Osteocyte (in vitro differentiated cells): ENCODE measurements around the gene DHRS4L2. TPM values are rescaled to one million over a fixed set of nuclear protein-coding genes. Genes with fewer than 3 reads are reported as not detected.
"Not testable (repeated sequence)": the region's sequence is repeated elsewhere in the genome, so short reads cannot be mapped to it uniquely, and the experiment has no call there.

Source experiments
- DNase-seq: peaks from one replicate; pipeline ENCODE4 v3.0.0; 2021; ENCODE audit warnings: mixed read lengths; ENCODE audit not compliant: unreplicated experiment; ENCODE audit errors: extremely low spot score
- H3K27ac Mint-ChIP-seq: one replicate; pipeline ENCODE4 v1.8.0; 2021; ENCODE audit warnings: mild to moderate bottlenecking, mixed read lengths; ENCODE audit not compliant: unreplicated experiment
- H3K27me3 Mint-ChIP-seq: one replicate; pipeline ENCODE4 v1.8.0; 2021; ENCODE audit warnings: mixed read lengths; ENCODE audit not compliant: unreplicated experiment
- H3K36me3 Mint-ChIP-seq: one replicate; pipeline ENCODE4 v1.8.0; 2021; ENCODE audit warnings: mixed read lengths; ENCODE audit not compliant: unreplicated experiment
- H3K4me1 Mint-ChIP-seq: one replicate; pipeline ENCODE4 v1.8.0; 2021; ENCODE audit warnings: mixed read lengths; ENCODE audit not compliant: unreplicated experiment
- H3K4me3 Mint-ChIP-seq: one replicate; pipeline ENCODE4 v1.8.0; 2021; ENCODE audit warnings: mild to moderate bottlenecking, moderate library complexity, mixed read lengths; ENCODE audit not compliant: unreplicated experiment
- H3K9me3 Mint-ChIP-seq: one replicate; pipeline ENCODE4 v1.8.0; 2021; ENCODE audit warnings: mixed read lengths; ENCODE audit not compliant: unreplicated experiment
- total RNA-seq: library from RNA; stranded (reverse); gene quantifications from 2 replicates; pipeline ENCODE4 v1.2.1, GENCODE V29; 2021
- TF ChIP-seq, protein P1 (sequence below): fragments of 200-600 bp; sonication (generic); IDR thresholded peaks from 2 replicates; pipeline ENCODE4 v1.5.0; 2021; ENCODE audit warnings: antibody characterized with exemption, mild to moderate bottlenecking, moderate library complexity

Gene DHRS4L2
- total RNA-seq, 1 donor from 2014 or later: 17.1 TPM

DNA sequence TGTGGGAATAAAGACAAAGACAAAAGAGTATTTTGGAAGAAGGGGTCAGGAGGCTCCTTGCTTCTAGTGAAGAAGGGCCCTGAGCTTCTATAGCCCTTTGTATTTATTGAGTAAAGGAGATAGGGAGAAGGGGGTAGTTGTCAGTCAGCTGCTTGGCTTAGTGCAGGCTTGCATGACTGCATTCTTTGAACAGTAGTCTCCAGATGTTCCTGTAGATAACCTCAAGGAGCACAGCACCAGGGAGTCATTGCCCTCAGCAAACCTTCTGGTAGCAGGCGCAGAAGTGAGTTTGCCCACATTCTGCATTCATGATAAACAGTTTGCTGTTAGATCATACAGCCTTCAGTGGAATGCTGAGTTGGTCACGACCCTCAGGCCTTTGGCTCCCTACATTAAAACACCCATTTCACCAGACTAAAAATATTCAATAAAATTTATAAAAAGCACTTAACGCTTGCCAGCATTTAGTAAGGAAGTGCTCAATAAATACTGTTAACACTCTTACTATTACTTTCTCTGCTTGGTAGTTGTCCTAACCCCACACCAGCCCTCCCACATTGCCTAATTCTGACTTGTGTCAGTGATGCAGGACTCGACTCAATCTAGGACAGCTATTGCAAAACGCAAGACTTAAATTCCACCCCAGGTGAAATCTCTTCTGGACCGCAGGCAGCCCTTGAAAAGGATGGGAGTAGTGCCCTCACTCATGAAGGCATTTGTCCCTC, 38.2 kb upstream of the DHRS4L2 start:
- no peak for DNase-seq
- Mint-ChIP-seq H3K4me1 (peaks cover 21% of the 10 kb centered on the region), H3K9me3 (peaks cover 18% of the 10 kb centered on the region), H3K27ac (no peak overlapping the region), H3K4me3 (no peak overlapping the region), H3K36me3 (peaks cover 11% of the 10 kb centered on the region), H3K27me3 (no peaks in the 10 kb centered on the region)
- TF ChIP-seq, protein P1, sequence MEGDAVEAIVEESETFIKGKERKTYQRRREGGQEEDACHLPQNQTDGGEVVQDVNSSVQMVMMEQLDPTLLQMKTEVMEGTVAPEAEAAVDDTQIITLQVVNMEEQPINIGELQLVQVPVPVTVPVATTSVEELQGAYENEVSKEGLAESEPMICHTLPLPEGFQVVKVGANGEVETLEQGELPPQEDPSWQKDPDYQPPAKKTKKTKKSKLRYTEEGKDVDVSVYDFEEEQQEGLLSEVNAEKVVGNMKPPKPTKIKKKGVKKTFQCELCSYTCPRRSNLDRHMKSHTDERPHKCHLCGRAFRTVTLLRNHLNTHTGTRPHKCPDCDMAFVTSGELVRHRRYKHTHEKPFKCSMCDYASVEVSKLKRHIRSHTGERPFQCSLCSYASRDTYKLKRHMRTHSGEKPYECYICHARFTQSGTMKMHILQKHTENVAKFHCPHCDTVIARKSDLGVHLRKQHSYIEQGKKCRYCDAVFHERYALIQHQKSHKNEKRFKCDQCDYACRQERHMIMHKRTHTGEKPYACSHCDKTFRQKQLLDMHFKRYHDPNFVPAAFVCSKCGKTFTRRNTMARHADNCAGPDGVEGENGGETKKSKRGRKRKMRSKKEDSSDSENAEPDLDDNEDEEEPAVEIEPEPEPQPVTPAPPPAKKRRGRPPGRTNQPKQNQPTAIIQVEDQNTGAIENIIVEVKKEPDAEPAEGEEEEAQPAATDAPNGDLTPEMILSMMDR: no peak

DNA sequence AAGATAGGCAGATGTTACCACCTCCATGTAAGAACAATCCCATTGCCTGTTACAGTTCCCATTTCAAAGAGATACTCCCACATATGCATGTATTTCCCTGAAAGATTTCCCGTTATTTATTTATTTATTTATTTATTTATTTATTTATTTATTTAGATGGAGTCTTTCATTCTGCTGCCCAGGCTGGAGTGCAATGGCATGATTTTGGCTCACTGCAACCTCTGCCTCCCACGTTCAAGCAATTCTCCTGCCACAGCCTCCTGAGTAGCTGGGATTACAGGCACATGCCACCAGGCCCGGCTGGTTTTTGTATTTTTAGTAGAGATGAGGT, 37.6 kb upstream of the DHRS4L2 start:
- Mint-ChIP-seq H3K36me3 (peaks cover 12% of the 10 kb centered on the region), H3K4me1 (peaks cover 21% of the 10 kb centered on the region), H3K9me3 (peaks cover 18% of the 10 kb centered on the region)
- not testable (repeated sequence) for H3K27ac Mint-ChIP-seq, H3K4me3 Mint-ChIP-seq, DNase-seq, H3K27me3 Mint-ChIP-seq

DNA sequence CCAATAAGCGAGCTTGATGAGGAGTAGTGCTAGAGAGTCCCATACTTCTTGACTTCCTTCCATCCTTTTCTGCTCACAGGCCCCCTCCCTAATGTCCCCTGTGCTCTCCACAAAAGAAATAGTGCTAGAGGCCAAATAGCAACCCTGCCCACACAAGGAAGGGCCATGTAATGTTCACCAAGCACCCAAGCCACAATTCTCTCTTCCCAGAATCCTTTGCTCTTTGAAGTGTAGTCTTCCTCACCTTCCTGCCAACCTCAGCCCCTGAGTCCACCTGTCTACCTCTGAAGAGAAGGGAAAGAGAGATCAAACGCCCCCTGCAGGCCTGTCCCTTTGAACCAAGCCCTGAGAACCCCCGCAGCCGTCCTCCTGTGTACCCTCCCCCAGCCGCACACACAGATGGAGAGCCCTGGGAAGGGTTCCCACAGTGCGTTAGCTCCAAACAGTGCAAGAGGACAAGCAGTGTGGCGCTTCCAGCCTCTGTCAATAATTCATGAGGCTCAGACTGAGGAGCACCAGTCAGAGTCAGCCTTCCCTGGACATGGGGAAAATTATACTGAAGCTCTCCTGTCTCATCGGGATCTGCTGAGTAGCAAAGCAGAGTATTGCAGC, 37.0 kb upstream of the DHRS4L2 start:
- H3K4me3 Mint-ChIP-seq: peak overlapping the region; percentile 9
- peaks cover 21% of the 10 kb centered on the region for H3K4me1 Mint-ChIP-seq
- H3K36me3 Mint-ChIP-seq: peaks cover 12% of the 10 kb centered on the region
- no peaks in the 10 kb centered on the region for H3K27me3 Mint-ChIP-seq
- H3K27ac Mint-ChIP-seq: no peak overlapping the region
- peaks cover 18% of the 10 kb centered on the region for H3K9me3 Mint-ChIP-seq
- no peak for DNase-seq
- TF ChIP-seq, protein P1: no peak

DNA sequence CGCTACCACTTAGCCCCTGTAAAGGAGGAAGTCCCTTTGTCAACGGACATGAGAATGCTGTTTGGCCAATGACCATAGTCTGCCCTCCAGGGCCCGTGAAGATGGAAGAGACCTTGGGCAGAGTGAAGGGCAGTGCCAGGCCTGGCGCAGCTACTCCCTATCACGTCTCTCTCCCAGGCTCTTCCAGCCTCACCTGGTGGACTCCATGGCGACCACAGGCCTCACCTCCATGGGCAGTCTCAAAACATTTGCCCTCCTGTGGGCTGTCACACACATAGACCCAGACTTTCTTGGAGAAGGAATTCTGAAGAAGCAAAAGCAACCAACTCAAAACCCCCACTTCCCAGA, 35.6 kb upstream of the DHRS4L2 start:
- not testable (repeated sequence) for H3K27ac Mint-ChIP-seq, DNase-seq, H3K27me3 Mint-ChIP-seq
- peaks cover 13% of the 10 kb centered on the region for H3K9me3 Mint-ChIP-seq
- peaks cover 21% of the 10 kb centered on the region for H3K4me1 Mint-ChIP-seq
- peaks cover 15% of the 10 kb centered on the region for H3K36me3 Mint-ChIP-seq
- peak overlapping the region; percentile 100 for H3K4me3 Mint-ChIP-seq

DNA sequence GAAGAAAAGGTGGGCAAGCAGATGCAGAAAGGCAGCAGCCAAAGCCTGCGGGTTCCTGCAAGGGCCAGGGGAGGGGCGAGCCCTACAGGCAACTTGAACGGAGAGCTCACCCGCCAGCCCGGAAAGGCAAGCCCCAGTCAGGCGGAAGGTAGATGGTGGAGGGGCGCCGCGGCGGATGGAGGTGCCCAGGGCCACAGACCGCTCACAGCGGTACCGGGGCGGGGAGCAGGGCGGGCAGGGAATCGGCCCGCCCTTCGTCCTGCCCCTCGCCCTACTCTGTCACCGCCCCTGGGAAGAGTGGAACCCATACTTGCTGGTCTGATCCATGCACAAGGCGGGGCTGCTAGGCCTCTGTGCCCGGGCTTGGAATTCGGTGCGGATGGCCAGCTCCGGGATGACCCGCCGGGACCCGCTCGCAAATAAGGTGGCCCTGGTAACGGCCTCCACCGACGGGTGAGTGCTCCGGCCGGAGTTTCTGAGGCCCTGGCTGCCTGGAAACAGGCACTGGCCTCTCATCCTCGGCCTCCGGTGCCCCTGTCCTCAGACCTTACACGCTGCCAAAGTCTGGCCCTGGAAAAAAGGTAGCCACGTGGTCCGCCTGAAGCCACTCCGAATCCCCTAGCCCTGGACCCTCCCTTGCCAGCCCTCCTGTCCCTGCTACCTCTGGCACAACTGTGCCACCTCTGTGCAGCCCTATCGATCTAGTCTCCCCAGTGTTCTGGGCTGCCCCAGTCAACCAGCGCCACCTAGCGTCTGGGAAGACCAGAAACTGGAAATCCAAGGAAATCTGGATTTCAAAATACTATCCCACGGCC, 35.1 kb upstream of the DHRS4L2 start, which contains the start of gene DHRS4:
Gene DHRS4, plus strand, starts transcription at position 307 of the 815 bp plus-strand sequence. Its CDS starts 19 bp downstream, at position 326.
- peak within 1 kb of the TSS; percentile 97 for H3K27ac Mint-ChIP-seq
- peaks cover 10% of the 10 kb centered on the region for H3K9me3 Mint-ChIP-seq
- peak; percentile 93 for DNase-seq
- H3K4me1 Mint-ChIP-seq: peaks cover 21% of the 10 kb centered on the region
- H3K4me3 Mint-ChIP-seq: peak within 1 kb of the TSS; percentile 100
- peaks cover 11% of the 10 kb centered on the region for H3K36me3 Mint-ChIP-seq
- TF ChIP-seq, protein P1: peak; percentile 96
- no peaks in the 10 kb centered on the region for H3K27me3 Mint-ChIP-seq

DNA sequence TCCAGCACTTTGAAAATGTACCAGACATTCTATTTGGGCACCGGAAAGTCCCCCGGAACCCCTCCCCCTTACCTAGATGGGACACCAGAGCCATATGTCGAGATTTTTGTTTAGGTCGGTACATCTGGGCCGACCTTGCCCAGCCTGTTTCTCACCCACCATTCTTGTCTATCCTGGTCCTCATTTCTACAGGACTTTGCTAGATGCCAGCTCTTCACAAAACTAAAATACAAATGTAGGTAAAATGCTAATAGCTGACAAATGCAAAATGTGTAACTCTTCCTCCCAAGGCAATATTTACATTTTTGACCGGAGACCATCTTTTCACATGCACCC, 34.5 kb upstream of the DHRS4L2 start:
- H3K4me3 Mint-ChIP-seq: peak overlapping the region; percentile 100
- peak overlapping the region; percentile 97 for H3K27ac Mint-ChIP-seq
- H3K36me3 Mint-ChIP-seq: peaks cover 13% of the 10 kb centered on the region
- peaks cover 21% of the 10 kb centered on the region for H3K4me1 Mint-ChIP-seq
- H3K9me3 Mint-ChIP-seq: peaks cover 10% of the 10 kb centered on the region
- not testable (repeated sequence) for H3K27me3 Mint-ChIP-seq, DNase-seq

DNA sequence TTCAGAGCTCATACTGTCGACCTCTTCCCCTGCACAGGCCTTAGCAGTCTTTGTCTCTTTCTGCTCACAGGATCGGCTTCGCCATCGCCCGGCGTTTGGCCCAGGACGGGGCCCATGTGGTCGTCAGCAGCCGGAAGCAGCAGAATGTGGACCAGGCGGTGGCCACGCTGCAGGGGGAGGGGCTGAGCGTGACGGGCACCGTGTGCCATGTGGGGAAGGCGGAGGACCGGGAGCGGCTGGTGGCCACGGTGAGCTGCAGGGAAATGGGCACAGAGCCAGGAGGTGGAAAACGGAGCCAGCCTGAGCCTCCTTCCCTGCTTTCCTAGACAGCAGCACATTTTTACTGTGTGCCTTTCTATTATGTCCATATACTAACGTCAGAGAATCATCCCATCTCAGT, 33.8 kb upstream of the DHRS4L2 start:
- not testable (repeated sequence) for H3K27me3 Mint-ChIP-seq, H3K9me3 Mint-ChIP-seq, H3K27ac Mint-ChIP-seq, H3K4me3 Mint-ChIP-seq, DNase-seq
- Mint-ChIP-seq H3K36me3 (peaks cover 13% of the 10 kb centered on the region), H3K4me1 (peaks cover 21% of the 10 kb centered on the region)

DNA sequence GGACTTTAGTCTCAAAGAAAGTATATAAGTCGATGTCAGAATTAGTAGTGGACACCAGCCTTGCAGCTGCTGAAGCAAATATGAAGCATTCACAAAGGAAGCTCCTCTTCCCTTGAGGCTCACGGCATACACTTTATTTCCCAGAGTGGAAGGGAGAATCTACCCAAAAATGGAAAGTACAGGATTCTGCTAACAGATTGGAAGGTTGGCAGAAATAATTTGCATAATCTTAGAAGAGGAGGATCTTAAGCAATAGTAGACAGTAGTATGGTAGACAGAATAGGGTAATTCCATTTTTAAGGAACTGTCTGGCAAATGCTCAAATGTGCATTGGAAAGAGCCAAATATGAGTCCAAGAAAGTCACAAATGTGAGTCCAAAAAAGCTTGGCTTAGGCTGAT, 32.9 kb upstream of the DHRS4L2 start:
- not testable (repeated sequence) for DNase-seq, H3K4me3 Mint-ChIP-seq, H3K27me3 Mint-ChIP-seq, H3K27ac Mint-ChIP-seq, H3K9me3 Mint-ChIP-seq
- peaks cover 12% of the 10 kb centered on the region for H3K36me3 Mint-ChIP-seq
- H3K4me1 Mint-ChIP-seq: peaks cover 21% of the 10 kb centered on the region

DNA sequence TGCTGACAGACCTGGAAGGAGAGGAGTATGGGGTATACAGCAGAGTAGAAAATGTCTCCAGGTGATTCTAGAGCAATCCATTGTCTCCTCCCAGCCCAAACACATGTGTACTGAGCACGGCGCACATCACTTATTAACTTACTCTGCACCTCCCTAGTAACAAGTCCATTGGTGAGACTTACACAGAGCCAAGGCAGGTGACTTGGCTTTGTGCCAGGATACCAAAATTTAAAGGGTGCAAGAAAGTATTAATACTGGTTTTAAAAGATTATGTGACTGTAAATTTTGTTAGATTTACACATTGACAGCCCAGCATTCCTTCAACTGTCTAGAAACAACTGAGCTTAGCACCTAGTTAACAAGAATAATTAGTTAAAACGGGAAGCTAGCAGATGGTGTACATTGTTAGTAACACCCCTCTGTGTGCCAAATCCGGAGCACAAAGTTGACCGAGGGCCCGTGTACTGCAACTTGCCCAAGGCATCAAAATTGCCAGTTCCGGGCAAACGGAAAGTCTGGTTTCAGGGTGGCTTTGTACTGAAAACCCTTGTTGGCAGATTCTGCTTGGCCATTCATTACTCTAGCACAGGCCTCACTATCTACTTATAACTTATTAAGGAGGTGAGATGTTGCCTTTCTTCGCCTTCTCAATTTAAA, 30.7 kb upstream of the DHRS4L2 start:
- not testable (repeated sequence) for H3K9me3 Mint-ChIP-seq, H3K27ac Mint-ChIP-seq, H3K4me3 Mint-ChIP-seq, H3K27me3 Mint-ChIP-seq, DNase-seq, H3K36me3 Mint-ChIP-seq
- peaks cover 12% of the 10 kb centered on the region for H3K4me1 Mint-ChIP-seq
